ENCODE data around the gene SMG7. TPM values are rescaled to one million over a fixed set of nuclear protein-coding genes. Genes with fewer than 3 reads are reported as not detected.

Gene SMG7
- total RNA-seq, 1 donor from 2014 or later, result 71.8 TPM

GRCh38 chr1:183495420-183495819 is 23.1 kb downstream of the SMG7 start:
- no peaks in the 10 kb centered on the region for H3K9me3 Mint-ChIP-seq (ENCODE audit: low read depth)
- peaks cover 4% of the 10 kb centered on the region for H3K4me1 Mint-ChIP-seq (ENCODE audit: low read depth)
- no peak for DNase-seq (ENCODE audit: low spot score, unreplicated experiment)
- TF ChIP-seq CTCF (IDR thresholded peaks at IDR 0.05; ENCODE audit: unreplicated experiment), result no peak
- H3K4me3 Mint-ChIP-seq (ENCODE audit: low read depth), result no peak overlapping the region
- peaks cover 3% of the 10 kb centered on the region for H3K36me3 Mint-ChIP-seq (ENCODE audit: insufficient read depth)
- no peaks in the 10 kb centered on the region for H3K27me3 Mint-ChIP-seq
- H3K27ac Mint-ChIP-seq, result no peak overlapping the region

GRCh38 chr1:183497218-183497617 is 24.9 kb downstream of the SMG7 start:
- peaks cover 4% of the 10 kb centered on the region for H3K4me1 Mint-ChIP-seq (ENCODE audit: low read depth)
- no peak for TF ChIP-seq CTCF (IDR thresholded peaks at IDR 0.05; ENCODE audit: unreplicated experiment)
- H3K4me3 Mint-ChIP-seq (ENCODE audit: low read depth), result no peak overlapping the region
- DNase-seq (ENCODE audit: low spot score, unreplicated experiment), result no peak
- peaks cover 3% of the 10 kb centered on the region for H3K36me3 Mint-ChIP-seq (ENCODE audit: insufficient read depth)
- no peaks in the 10 kb centered on the region for H3K27me3 Mint-ChIP-seq
- H3K9me3 Mint-ChIP-seq (ENCODE audit: low read depth), result no peaks in the 10 kb centered on the region
- H3K27ac Mint-ChIP-seq, result no peak overlapping the region

- Mint-ChIP-seq H3K27ac (no peak overlapping the region), H3K9me3 (ENCODE audit: low read depth) (no peaks in the 10 kb centered on the region), H3K36me3 (ENCODE audit: insufficient read depth) (peaks cover 3% of the 10 kb centered on the region), H3K4me1 (ENCODE audit: low read depth) (peaks cover 8% of the 10 kb centered on the region), H3K4me3 (ENCODE audit: low read depth) (no peak overlapping the region), H3K27me3 (no peaks in the 10 kb centered on the region)
- no peak for TF ChIP-seq CTCF (IDR thresholded peaks at IDR 0.05; ENCODE audit: unreplicated experiment)
- DNase-seq (ENCODE audit: low spot score, unreplicated experiment), result no peak
Measured at GRCh38 chr1:183498342-183498991, 26.2 kb downstream of the SMG7 start.

- no peaks in the 10 kb centered on the region for H3K27me3 Mint-ChIP-seq
- H3K9me3 Mint-ChIP-seq (ENCODE audit: low read depth), result no peaks in the 10 kb centered on the region
- TF ChIP-seq CTCF (IDR thresholded peaks at IDR 0.05; ENCODE audit: unreplicated experiment), result no peak
Measured at GRCh38 chr1:183505454-183506089, 33.3 kb downstream of the SMG7 start.

GRCh38 chr1:183506561-183506960 is 34.3 kb downstream of the SMG7 start:
- no peak for TF ChIP-seq CTCF (IDR thresholded peaks at IDR 0.05; ENCODE audit: unreplicated experiment)
- DNase-seq (ENCODE audit: low spot score, unreplicated experiment), result no peak
- Mint-ChIP-seq H3K27ac (no peak overlapping the region), H3K9me3 (ENCODE audit: low read depth) (no peaks in the 10 kb centered on the region), H3K27me3 (no peaks in the 10 kb centered on the region), H3K36me3 (ENCODE audit: insufficient read depth) (no peaks in the 10 kb centered on the region), H3K4me3 (ENCODE audit: low read depth) (no peak overlapping the region), H3K4me1 (ENCODE audit: low read depth) (peaks cover 3% of the 10 kb centered on the region)

More at GRCh38 chr1:183505454-183506089, 33.3 kb downstream of the SMG7 start:
- no peak for DNase-seq (ENCODE audit: low spot score, unreplicated experiment)
- Mint-ChIP-seq H3K4me1 (ENCODE audit: low read depth) (peaks cover 3% of the 10 kb centered on the region), H3K27ac (no peak overlapping the region), H3K36me3 (ENCODE audit: insufficient read depth) (no peaks in the 10 kb centered on the region), H3K4me3 (ENCODE audit: low read depth) (no peak overlapping the region)

Data from progenitor cell of endocrine pancreas (in vitro differentiated cells).